ENCODE data around the gene KIFC3.
A peak's percentile ranks its signal among the peaks of the same experiment; 100 is the strongest.
"Not testable (repeated sequence)": the region's sequence is repeated elsewhere in the genome, so short reads cannot be mapped to it uniquely, and the experiment has no call there.

The KIFC3 gene

DNA sequence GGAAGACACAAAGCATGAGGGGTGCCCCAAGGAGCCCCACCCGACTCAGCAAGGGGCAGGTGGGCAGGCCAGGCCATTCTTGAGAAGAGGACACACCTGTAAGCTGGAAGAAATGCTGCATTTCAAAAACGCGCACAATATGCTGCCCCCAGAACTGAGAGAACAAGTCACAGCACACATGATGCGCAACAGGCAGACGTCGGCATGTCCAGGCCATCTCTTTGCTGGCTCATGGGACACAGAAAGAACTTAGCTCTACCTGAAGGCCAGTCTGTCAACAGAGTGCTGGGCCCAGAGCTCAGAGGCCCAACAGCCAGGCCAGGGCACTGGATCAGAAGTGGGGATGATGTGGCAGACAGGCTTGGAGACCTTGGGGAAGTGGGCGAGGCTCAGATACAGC lies 18.0 kb downstream of the KIFC3 start:
- DNase-seq: no peak

DNA sequence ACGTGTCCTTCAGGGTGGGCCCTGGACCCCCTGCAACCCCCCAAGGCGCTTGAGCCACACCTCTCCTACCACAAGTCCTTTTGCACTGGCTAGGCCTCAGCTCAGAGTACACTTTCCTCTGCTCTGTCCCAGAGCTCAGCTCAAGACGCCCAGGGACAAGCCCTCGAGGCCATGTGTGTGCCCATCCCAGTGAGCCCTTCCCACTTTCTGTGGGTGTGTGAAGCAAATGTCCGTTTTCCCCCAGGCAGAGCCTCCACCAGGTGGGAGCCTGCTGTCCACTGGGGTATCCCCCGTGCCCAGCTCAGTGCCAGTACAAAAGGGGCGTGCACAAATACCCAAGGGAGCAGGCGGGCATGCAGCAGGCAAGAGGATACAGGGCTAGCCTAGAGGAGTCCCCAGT lies 18.4 kb downstream of the KIFC3 start:
- no peak for DNase-seq

DNA sequence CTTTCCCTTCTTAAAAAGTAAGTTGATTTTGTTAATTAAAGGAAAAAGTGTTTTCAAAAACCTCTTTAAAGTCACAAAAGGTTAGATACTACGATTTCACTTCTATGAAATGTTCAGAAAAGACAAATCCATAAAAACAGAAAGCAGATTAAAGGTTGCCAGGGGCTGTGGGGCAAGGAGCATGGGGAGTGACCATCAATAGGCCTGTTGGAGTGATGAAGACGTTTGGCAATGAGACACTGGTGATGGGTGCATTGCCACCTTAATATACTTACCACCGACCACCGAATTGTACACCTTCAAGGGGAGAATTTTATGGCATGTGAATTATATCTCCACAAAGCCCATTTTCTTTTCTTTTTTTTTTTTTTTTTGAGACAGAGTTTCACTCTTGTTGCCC lies 19.2 kb downstream of the KIFC3 start:
- DNase-seq: no peak

DNA sequence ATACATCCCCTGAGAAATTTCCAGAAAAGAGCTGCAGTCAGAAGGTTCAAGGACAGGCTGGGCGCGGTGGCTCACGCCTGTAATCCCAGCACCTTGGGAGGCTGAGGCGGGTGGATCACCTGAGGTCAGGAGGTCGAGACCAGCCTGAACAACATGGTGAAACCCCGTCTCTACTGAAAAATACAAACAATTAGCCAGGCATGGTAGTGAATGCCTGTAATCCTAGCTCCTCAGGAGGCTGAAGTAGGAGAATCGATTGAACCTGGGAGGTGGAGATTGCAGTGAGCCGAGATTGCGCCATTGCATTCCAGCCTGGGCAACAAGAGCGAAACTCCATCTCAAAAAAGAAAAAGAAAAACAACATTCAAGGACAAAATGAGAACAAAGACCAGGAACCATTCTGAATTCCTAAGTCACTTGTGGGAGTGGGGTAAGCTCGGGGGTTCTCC lies 19.7 kb downstream of the KIFC3 start:
- DNase-seq: not testable (repeated sequence)

DNA sequence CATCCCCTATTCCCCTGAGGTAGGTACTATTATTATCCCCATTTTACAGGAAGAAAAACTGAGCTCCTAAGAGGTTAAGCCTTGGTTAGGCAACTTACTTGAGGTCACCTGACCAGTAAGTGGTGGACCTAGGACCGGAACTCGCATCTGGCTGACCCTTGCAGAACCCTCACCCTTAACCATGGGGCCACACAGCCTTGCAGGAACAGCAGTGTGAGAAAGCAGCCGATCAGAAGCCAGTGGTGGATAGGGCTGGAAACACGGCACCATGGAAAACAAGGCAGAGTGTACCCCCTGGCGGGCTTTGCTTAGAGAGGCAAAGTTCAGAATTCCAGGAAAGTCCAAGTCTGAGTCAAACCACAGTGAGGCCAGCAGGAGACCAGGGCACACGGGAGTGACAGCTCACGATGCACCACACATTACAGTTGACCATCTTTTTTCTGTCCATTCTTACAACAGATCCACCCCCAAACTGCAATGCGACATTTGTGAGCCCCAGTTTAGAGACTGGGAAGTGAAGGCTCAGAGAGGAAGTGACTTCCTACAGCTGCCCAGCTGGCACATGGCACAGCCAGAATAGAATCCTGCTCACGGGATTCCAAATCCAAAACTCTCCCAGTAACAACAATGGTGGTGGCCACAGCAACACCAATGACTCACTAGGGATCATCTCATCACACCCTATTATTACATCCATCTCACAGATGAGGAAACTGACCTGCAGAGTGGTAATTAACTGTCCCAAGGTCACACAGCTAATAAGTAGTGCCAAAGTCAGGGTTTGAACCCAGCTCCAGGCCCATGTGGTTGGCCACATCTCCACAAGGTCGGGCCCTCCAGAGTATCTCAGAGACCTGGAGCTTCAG lies 20.3 kb downstream of the KIFC3 start:
- no peak for DNase-seq

DNA sequence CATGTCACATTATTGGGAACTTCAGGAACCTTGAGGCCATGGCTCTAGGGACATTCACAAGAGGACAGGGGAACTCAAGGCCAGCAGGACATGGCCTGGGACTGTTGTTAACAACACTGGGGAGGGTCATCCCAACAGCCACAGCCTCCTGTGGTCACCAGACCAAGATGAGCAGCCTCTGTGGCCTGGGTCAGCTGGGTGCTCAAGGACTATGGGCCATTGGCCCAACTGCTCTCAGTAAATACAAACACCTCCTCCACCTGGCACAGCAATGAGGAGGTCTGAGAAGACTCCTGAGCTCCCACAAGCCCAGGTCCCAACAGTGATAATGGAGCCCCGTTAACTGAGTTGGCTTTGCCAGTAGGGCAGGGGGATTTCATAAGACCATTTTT lies 20.9 kb downstream of the KIFC3 start:
- DNase-seq: no peak

DNA sequence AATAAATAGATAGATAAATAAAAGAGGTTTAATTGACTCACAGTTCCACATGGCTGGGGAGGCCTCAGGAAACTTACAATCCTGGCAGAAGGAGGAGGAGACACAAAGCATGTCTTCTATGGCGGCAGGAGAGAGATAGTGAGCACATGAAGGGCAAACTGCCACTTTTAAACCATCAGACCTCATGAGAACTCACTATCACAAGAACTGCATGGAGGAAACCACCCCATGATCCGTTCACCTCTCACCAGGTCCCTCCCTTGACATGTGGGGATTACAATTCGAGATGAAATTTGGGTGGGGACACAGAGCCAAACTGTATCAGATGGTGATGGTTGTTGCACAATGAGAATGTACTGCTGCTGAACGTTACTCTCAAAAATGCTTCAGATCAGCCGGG lies 22.5 kb downstream of the KIFC3 start:
- DNase-seq: not testable (repeated sequence)

DNA sequence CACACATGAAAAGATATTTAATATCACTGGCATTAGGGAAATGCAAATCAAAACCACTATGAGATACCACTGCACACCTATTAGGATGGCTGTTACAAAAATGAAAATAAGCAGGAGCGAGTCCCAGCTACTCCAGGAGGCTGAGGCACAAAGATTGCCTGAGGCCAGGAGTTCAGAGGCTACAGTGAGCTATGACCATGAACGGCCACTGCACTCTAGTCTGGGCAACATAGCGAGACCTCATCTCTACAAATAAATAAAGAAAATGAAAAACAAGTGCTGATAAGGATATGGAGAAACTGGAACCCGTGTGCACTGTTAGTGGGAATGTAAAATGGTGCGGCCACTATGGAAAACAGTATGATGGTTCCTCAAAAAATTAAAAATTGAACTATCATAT lies 23.6 kb downstream of the KIFC3 start:
- DNase-seq: no peak

DNA sequence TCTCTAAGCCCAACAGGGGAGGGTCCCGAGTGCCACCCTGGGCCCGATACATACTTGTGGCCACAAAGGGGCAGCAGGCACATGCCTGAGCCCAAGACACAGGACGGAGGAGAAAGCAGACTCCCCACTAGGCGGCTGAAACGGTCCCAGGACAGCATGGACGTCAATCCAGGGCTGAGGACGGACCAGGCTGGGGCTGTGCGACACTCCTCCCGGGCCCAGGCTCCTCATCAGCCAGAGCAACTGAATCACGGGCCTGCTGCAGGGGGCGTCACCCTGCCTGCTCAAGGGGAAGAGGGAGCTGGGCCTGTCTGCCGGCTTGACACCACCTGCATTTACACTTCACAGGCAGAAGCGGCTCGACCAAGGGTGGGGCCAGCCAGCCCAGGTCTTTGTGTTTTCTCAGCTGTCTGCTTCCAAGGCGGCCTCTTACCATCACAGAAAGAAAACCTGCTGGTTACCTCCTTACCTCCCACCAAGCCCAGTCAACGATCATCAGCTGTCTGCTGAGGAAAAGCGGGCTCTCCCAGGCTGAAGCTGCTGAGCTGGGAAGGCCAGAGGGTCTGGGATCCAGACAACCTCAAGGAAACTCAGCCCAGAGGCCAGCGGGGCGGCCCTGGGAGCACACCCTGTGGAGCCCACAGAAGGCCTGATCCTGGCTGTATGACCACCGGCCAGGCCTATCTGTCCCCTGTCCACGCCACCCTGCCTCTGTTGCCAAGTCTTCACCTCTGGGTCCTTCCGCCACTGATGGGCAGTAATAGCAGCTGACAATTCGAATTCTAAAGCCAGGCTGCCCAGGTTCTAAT lies 26.4 kb downstream of the KIFC3 start:
- peak; percentile 87 for DNase-seq

DNA sequence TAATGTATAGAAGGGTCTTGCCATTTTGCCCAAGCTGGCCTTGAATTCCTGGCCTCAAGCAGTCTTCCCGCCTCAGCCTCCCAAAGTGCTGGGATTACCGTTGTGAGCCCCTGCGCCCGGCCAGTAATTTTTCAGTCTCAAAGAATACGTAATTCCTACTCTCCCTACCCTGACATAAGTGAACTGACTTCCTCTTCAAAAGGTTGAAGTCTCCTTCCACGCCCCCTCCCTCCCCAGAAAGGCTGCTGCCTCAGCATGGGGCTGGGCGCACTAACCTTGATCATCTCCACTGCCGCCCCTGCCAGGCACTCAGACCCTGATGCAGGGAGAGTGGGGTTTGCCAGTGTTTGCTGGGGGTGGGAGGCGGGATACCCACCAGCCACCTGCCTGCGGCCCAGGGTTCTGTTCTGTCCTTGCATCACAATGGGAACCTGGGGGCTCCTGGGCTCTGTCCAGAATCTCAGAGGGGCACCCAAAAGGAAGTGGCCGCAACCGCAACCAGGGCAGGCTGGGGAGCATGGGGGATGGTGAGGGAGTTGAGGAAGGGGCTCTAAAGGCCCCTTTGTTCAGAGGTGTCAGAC lies 27.5 kb downstream of the KIFC3 start:
- DNase-seq: no peak

DNA sequence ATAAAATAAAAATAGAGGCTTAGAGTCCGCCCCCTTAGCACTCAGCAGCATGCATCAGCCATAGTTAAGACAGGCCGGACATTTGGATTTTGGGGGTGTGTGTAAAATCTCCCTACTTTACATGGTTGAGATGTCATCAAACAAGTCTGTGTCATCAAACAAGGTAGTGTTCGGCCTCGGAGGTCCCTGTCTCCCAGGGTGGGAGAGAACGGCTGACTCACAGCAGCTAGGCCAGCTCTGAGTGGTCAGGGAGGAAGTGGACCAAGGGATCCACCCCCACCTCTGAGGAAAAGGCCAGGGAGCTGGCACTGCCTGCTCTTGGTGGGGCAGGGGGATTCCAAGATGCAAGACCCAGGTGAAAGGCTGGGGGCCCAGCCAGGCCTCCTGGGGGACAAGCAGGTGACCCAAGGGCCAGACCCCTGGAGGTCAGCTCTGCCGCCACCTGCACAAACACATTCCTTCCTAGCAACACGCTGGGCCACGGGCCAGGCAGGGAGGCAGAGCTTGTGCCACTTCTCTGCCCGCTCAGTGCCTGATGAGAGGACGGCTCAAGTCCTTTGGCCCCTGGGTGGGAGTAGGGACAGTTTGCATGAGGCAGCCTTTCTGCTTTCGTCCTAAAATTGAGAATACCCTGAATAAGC lies 28.5 kb downstream of the KIFC3 start:
- DNase-seq: no peak

DNA sequence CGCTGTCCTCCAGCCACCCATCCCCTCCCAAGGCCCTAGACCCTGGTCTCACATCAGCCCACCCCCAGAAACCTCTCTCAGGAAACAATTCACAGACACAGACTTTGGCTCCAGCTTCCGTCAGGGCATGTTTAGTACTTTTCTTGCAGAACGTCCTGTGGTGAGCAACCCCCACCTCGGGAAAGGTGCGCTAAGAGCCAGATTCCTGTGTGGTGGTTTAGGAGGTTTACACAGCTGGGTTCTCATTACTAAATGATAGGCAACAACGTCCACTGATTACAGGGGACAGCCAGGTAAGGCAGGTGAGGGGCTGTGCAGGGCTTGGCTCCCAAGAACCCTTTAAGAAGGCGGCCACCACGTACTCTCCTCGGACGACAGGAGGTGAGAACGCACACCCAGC lies 29.3 kb downstream of the KIFC3 start:
- peak; percentile 23 for DNase-seq

DNA sequence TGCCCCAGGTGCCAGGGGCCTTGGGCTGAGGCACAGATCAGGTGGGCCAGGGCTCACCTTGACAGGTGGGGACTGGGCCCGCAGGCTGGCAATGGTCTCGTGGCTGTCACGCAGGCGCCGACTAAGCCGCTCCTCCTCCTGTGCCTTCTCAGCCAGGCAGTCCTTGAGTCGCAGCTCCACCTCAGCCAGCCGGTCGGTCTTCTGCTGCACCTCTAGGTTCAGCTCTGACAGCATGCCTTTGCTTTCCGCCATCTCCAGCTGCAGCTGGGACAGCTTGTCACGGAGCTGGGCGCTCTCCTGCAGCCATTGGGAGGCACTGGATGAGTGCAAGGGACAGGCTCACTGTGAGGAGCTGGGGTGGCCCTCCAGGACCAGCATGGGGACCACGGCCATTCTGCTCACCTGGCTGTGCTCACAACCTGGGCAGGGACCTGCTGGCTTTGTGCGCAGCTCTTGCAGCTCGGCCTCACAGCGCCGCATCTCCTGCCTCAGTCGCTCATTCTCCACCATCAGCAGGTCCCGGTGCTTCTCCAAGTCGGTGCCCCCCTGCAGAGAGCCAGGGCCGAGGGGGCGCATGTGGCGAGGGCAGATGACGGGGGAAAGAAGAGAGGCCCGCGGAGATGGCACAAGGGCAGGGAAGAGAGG lies 31.0 kb downstream of the KIFC3 start:
- DNase-seq: no peak

DNA sequence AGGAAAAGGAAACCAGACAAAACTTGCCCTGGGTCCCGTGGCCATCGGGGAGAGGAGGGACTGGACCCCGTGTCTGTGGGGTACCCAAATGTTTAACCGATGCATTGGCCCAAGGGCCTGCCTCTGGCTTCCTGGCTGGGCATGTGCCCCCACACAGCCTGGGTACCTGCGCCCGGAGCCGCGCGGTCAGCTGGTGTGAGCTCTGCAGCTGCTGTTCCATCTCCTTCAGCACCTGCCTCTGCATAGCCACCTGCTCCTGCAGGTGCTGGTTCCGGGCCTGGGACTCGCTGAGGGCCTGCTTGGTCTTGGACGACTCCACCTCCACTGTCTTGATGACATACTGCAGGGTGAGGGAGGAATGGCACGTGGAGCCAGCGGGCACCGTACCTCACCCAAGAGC lies 31.9 kb downstream of the KIFC3 start:
- peak; percentile 81 for DNase-seq

DNA sequence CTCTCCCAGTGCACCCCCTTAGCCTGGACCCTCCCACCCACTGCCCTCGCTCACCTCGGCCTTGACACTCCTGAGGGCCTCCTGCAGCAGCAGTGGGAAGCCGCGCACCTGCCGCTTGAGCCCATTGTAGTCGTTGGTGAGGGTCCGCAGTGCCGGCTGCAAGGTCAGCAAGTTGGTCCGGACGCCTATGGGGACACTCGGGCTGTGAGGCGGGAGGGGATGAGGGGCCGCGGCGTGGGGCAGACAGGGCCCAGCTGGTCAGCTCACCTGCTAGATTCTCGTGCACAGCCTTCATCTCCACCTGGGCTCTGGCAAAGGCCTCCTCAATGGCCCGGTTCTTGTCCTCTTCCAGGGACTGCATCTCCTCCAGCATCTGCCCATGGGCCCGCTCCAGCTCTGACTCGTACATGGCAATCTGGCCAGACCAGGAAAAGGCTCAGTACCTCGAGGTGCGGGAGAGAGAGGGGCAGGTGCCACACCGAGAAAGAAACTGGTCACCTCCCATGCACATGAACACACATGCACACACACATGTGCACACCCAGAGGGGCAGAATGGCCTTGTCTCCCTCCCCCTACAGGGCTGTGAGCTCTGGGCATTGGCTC lies 32.6 kb downstream of the KIFC3 start:
- no peak for DNase-seq

DNA sequence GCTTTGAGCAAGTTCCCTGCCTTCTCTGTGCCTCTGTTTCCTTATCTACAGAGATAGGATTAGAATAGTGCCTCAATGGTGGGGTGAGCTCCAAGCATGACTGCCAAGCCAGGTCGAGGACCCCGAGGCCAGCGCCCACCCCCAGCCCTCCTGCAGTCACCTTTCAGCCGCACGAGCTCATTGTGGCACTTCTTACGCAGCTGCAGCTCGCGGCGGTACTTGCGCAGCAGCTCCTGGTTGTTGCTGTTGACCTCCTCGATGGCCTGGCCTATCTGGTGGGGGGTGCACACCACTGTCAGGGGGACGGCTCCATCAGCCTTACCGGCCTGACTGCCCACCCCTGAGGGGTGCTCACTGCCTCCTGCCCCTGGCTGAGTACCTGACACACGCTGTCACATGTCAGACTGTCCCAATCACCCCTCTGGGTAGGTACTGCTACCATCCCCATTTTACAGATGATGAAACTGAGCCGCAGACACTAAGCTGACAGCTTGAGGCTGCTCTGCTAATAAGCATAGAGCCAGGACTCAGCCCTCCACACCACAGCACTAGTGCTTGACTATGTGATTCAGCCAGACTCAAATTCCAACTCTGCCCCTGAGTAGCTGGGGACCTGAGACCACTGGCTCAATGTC lies 35.5 kb downstream of the KIFC3 start:
- no peak for DNase-seq

DNA sequence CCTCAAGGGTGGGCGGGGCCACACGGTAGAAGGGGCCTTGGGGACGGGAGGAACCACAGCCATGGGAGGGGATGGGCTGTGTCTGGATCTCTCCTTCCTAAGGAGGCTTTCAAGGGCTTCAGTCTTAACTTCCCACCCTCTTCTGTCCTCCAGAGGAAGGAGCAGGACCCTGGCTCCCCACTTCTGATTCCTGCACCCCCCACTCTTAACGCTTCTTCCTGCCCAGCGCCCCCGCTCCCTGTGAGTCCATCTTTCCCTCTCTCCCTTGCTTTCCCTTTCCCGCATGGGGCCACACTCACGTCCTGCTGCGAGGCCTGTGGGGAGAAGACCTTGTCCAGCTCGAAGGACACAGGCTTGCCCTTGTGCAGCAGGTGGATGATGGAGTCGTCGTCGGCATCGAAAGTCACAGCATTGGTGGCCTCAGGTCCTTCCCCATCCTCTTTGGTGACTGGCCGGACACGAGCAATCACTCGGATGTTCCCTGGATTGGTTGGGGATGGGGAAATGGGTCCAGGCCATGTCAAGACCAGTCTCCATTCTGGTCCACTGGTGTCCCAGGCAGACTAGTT lies 37.0 kb downstream of the KIFC3 start:
- DNase-seq: no peak

DNA sequence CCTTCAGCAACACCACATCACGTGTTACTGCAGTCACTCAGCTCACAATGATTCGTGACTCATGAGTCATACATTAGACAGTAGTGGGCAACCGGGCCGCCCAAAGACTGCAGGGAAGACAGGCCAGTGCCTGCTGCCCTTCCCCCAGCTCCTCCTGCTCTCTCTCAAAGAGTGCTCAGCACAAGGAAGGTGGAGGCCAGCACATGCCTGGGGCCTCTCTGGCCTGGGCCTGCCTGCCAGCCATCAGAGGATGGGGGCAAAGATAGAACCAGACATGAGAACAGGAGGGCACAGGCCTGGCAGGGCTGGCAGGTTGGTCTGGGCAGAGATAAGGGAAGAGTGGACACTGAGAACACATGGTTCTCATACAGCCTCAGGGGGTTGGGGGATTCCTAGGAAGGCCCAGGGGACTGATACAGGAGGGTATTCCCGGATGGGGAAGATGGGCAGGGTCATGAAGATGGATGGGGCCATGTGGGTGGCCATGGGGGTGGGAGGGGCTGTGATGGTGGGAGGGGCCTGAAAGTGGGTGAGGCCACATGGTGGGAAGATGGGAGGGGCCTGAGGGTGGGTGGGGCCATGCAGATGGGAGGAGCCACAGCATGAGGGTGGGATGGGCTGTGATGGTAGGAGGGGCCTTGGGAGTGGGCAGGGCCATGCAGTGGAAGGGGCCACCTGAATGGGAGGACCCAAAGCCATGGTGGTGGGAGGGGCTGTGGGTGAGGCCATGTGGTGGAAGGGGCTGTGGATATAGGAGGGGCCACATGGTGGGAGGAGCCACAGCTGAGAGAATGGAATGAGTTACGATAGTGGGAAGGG lies 37.7 kb downstream of the KIFC3 start:
- no peak for DNase-seq

DNA sequence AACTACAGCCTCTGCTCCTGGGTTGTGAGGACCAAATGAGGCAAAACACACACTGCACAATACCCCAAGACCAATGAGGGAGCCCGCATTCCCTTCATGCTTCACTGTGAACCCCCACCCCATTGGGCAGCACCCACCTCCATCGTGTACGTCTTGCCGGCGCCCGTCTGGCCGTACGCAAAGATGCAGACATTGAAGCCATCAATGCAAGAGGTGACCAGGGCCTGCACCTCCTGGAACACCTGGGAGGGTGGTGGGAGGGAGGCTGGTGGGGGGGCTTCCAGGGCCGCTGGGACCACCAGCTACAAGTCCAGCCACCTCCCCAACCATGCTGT lies 38.3 kb downstream of the KIFC3 start:
- DNase-seq: no peak

DNA sequence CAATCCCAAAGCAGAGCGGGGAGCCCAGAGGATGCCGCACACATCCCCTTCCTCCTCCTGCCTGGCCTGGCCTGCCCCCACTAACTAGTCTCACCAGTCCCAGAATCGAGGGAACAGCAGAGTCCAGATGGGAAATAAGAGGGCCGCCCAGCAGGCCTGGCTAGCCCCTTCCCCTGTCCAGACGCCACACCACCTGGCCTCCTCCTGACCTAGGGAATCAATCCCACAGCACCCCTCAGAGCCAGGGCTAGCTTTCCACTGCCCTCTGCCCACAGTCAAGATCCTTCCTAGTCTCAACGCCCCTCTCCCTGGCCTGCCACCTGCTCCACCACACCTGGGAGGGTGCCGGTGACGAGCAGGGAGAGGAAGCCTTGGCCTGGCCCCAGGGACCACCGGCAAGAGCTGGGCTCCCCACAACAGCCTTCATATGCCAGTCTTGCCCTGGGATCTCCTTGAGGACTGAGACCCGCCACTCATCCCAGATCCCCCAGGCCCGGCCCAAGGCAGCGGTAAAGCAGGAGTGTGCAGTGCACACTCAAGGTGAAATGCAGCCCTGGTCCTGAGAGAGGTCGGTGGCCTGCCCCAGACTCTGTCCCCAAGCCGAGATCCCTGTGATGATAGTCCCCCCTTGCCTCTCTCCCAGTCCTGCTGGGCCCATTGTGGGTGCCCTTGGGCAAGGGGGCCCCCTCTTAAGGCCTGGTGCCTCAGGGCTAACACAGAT lies 38.8 kb downstream of the KIFC3 start:
- DNase-seq: no peak
